Omental fat pad (tissue), 4 donors: ENCODE results near the gene PKM. TPM values are rescaled to one million over a fixed set of nuclear protein-coding genes. Genes with fewer than 3 reads are reported as not detected.

Source experiments
- ATAC-seq: fragments of 150-250 bp; one replicate; pipeline ENCODE4 v1.9.1; 2016; ENCODE audit warnings: mild to moderate bottlenecking, moderate library complexity; ENCODE audit not compliant: low FRiP score
- DNase-seq: peaks from one replicate; pipeline ENCODE4 v3.0.0-alpha.2; 2019; ENCODE audit warnings: low spot score
- CTCF ChIP-seq, 3 donors: fragments of 450-650 bp; IDR thresholded peaks; one replicate each; pipeline ENCODE4 v1.5.1; 2016 to 2017; ENCODE audit warnings: antibody characterized with exemption in 3 of 3, mild to moderate bottlenecking in 3 of 3, moderate library complexity in 2 of 3
- total RNA-seq, 4 donors: library from RNA; depleted of rRNA; stranded (reverse); fragments of >200 nt; gene quantifications; one replicate each; pipeline ENCODE4 v1.1.0, GENCODE V29; 2016

PKM gene
- total RNA-seq, 4 donors from 2014 or later, result 200 to 534 (median 205) TPM

- no peak for TF ChIP-seq CTCF (IDR thresholded peaks at IDR 0.05)
- no peak for ATAC-seq
- no peak for DNase-seq
Measured at GRCh38 chr15:72271895-72272212, 40.9 kb upstream of the PKM start.

- ATAC-seq, result no peak
- TF ChIP-seq CTCF (IDR thresholded peaks at IDR 0.05), result no peak
- no peak for DNase-seq
Measured at GRCh38 chr15:72271221-72271620, 40.2 kb upstream of the PKM start.

- DNase-seq (no peak), ATAC-seq (no peak)
Measured at GRCh38 chr15:72269739-72270138, 38.7 kb upstream of the PKM start.

GRCh38 chr15:72265031-72265430, 34.0 kb upstream of the PKM start:
- DNase-seq, result no peak
- ATAC-seq, result no peak
- no peak for TF ChIP-seq CTCF (IDR thresholded peaks at IDR 0.05)

More at GRCh38 chr15:72269739-72270138, 38.7 kb upstream of the PKM start:
- TF ChIP-seq CTCF (IDR thresholded peaks at IDR 0.05), result no peak

- DNase-seq (no peak), ATAC-seq (no peak)
- TF ChIP-seq CTCF (IDR thresholded peaks at IDR 0.05), result no peak
Measured at GRCh38 chr15:72252663-72253299, 21.8 kb upstream of the PKM start.

- ATAC-seq, result no peak
- no peak for TF ChIP-seq CTCF (IDR thresholded peaks at IDR 0.05)
- DNase-seq, result no peak
Measured at GRCh38 chr15:72249142-72249810, 18.3 kb upstream of the PKM start.

GRCh38 chr15:72248514-72248913, 17.5 kb upstream of the PKM start:
- DNase-seq (no peak), ATAC-seq (no peak)
- no peak for TF ChIP-seq CTCF (IDR thresholded peaks at IDR 0.05)
